CD14-positive monocyte (primary cell): ENCODE results near the gene HCK. TPM values are rescaled to one million over a fixed set of nuclear protein-coding genes. Genes with fewer than 3 reads are reported as not detected.

Experiments
- DNase-seq, 3 donors: peaks; one replicate each; pipeline ENCODE4 v3.0.0-alpha.2; 2011 to 2022
- H2AFZ ChIP-seq: 2 replicates; pipeline ENCODE4 v1.6.0; 2012; ENCODE audit warnings: mild to moderate bottlenecking, low read depth, low read length, inconsistent platforms; ENCODE audit not compliant: insufficient read depth, poor library complexity, severe bottlenecking
- H3K27ac ChIP-seq, 2 donors: 1 replicate in 1 of 2; 2 replicates in 1 of 2; pipeline ENCODE4 v1.5.1; 2012 to 2013; ENCODE audit warnings: low read length in 2 of 2, control low read depth in 1 of 2, inconsistent platforms in 1 of 2, low read depth in 1 of 2, mild to moderate bottlenecking in 1 of 2
- H3K27me3 ChIP-seq, 2 donors: one replicate each; pipeline versions ENCODE4 v1.6.0 to v1.6.1; 2011 to 2013; ENCODE audit warnings: low read length in 2 of 2; ENCODE audit not compliant: control insufficient read depth in 2 of 2, insufficient read depth in 2 of 2
- H3K36me3 ChIP-seq, 2 donors: replicated peaks in 1 of 2; 1 replicate in 1 of 2; 2 replicates in 1 of 2; pipeline versions ENCODE4 v1.5.1 to v1.6.1; 2012 to 2013; ENCODE audit warnings: low read length in 2 of 2, control low read depth in 1 of 2, inconsistent platforms in 1 of 2, mild to moderate bottlenecking in 1 of 2; ENCODE audit not compliant: insufficient read depth in 2 of 2, control insufficient read depth in 1 of 2
- H3K4me1 ChIP-seq, 2 donors: 1 replicate in 1 of 2; 2 replicates in 1 of 2; pipeline versions ENCODE4 v1.5.1 to v1.6.1; 2012 to 2013; ENCODE audit warnings: low read length in 2 of 2, control low read depth in 1 of 2, inconsistent platforms in 1 of 2, mild to moderate bottlenecking in 1 of 2, moderate library complexity in 1 of 2; ENCODE audit not compliant: insufficient read depth in 2 of 2, control insufficient read depth in 1 of 2
- H3K4me2 ChIP-seq: replicated peaks from 2 replicates; pipeline ENCODE3; 2012; ENCODE audit warnings: low read length, moderate library complexity, mild to moderate bottlenecking; ENCODE audit not compliant: poor library complexity, severe bottlenecking; ENCODE audit errors: extremely low read depth
- H3K4me3 ChIP-seq, 3 experiments: fragments of 200-600 bp in 1 of 3; sonication (generic) in 1 of 3; replicated peaks in 1 of 3; 1 replicate in 2 of 3; 2 replicates in 1 of 3; pipeline ENCODE4 v1.5.1; 2011 to 2013; ENCODE audit warnings: low read length in 3 of 3, mild to moderate bottlenecking in 3 of 3, control low read depth in 2 of 3, low read depth in 2 of 3, inconsistent platforms in 1 of 3, moderate library complexity in 1 of 3
- H3K79me2 ChIP-seq: 2 replicates; pipeline ENCODE4 v1.6.0; 2012; ENCODE audit warnings: mild to moderate bottlenecking, control low read depth, inconsistent platforms, low read length, moderate library complexity; ENCODE audit not compliant: insufficient read depth
- H3K9ac ChIP-seq: 2 replicates; pipeline ENCODE4 v1.6.0; 2017; ENCODE audit warnings: low read length, mild to moderate bottlenecking; ENCODE audit not compliant: insufficient read depth, poor library complexity, severe bottlenecking
- H3K9me3 ChIP-seq, 2 donors: replicated peaks in 1 of 2; 1 replicate in 1 of 2; 2 replicates in 1 of 2; pipeline versions ENCODE4 v1.5.1 to v1.6.1; 2012 to 2013; ENCODE audit warnings: low read length in 2 of 2, control low read depth in 1 of 2; ENCODE audit not compliant: control insufficient read depth in 1 of 2, insufficient read depth in 1 of 2
- H4K20me1 ChIP-seq: 2 replicates; pipeline ENCODE4 v1.6.0; 2012; ENCODE audit warnings: mild to moderate bottlenecking, low read length, control low read depth, moderate library complexity; ENCODE audit not compliant: insufficient read depth
- H3K27ac Mint-ChIP-seq, 7 donors: one replicate each; pipeline ENCODE4 v1.8.0; 2020; ENCODE audit warnings: mild to moderate bottlenecking in 7 of 7, mixed read lengths in 7 of 7, moderate library complexity in 6 of 7, inconsistent platforms in 2 of 7
- H3K27me3 Mint-ChIP-seq, 3 donors: one replicate each; pipeline ENCODE4 v1.8.0; 2021 to 2022; ENCODE audit warnings: low read depth in 3 of 3, mild to moderate bottlenecking in 3 of 3, mixed read lengths in 3 of 3, moderate library complexity in 3 of 3, inconsistent platforms in 1 of 3
- H3K36me3 Mint-ChIP-seq, 2 donors: one replicate each; pipeline ENCODE4 v1.8.0; 2020; ENCODE audit warnings: mixed read lengths in 2 of 2, inconsistent platforms in 1 of 2, mild to moderate bottlenecking in 1 of 2
- H3K4me1 Mint-ChIP-seq: one replicate; pipeline ENCODE4 v1.8.0; 2020; ENCODE audit warnings: mild to moderate bottlenecking, mixed read lengths
- H3K4me3 Mint-ChIP-seq, 2 donors: one replicate each; pipeline ENCODE4 v1.8.0; 2020; ENCODE audit warnings: mild to moderate bottlenecking in 2 of 2, mixed read lengths in 2 of 2, moderate library complexity in 1 of 2
- H3K9me3 Mint-ChIP-seq, 7 donors: one replicate each; pipeline ENCODE4 v1.8.0; 2020 to 2022; ENCODE audit warnings: mixed read lengths in 7 of 7, mild to moderate bottlenecking in 6 of 7, moderate library complexity in 6 of 7, inconsistent platforms in 2 of 7
- WGBS: methylation state at CpG from one replicate; pipeline ENCODE4 v1.1.5; 2013; ENCODE audit warnings: missing lambda C conversion rate; ENCODE audit not compliant: insufficient coverage; 5-methylcytosine and 5-hydroxymethylcytosine counted together
- intact Hi-C, 2 donors: fragments of 100-400 bp; cut with micrococcal nuclease; formaldehyde crosslinking; loops; one replicate each; pipeline versions ENCODE4 v1.15.0 to v1.15.1; 2023
- polyA plus RNA-seq, 3 donors: library from polyadenylated mRNA; depleted of rRNA in 1 of 3; unstranded in 2 of 3; stranded (reverse) in 1 of 3; fragments of 300-500 nt in 2 of 3; fragments of >200 nt in 1 of 3; fragmentation: Illumina TruSeq in 2 of 3; gene quantifications; 1 replicate in 2 of 3; 2 replicates in 1 of 3; pipeline ENCODE4 v1.2.3, GENCODE V29; 2012 to 2021
- small RNA-seq: library from RNA; depleted of rRNA; stranded (forward); fragments of <200 nt; gene quantifications from one replicate; pipeline ENCODE3, GENCODE V24; 2012; ENCODE audit warnings: low read depth; ENCODE audit not compliant: insufficient read length
- TF ChIP-seq, protein P1 (sequence below): fragments of 200-600 bp; IDR thresholded peaks from one replicate; pipeline ENCODE4 v1.8.0; 2022; ENCODE audit warnings: antibody characterized with exemption, mild to moderate bottlenecking

Gene HCK
- polyA plus RNA-seq, 3 donors = 430 to 688 (median 526) TPM

DNA sequence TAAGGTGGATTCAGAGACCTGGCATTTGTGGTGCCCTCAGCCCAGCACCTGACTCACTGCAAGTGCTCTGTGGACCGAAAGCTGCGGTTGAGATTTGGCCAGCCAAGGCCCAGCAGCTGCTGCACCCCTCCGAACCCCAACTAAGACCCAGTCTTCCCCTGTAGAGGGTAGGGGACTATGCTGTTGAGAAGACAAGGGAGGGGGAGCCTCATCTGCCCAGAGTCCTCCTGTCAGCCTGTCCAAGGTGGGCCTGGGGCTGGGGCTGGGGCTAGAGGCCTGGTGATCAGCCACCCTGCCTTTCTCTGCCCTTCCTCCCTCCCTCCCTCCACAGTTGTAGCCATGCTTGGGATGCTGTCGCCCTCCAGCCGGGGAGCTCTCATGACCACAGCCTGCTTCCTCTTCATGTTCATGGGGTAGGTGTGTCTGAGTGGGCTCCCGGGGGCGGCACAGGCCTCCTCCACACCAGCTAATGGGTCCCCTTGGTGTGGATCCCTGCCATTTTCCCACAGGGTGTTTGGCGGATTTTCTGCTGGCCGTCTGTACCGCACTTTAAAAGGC is 98.3 kb downstream of the HCK start:
- no peak overlapping the region for H3K4me2 ChIP-seq
- peaks cover 76 to 86% of the 10 kb centered on the region in 2 donors for H3K36me3 ChIP-seq
- Mint-ChIP-seq H3K27me3 (peaks cover 0 to 4% (median 0%) of the 10 kb centered on the region in 3 donors), H3K4me1 (peaks cover 31% of the 10 kb centered on the region), H3K27ac (peak overlapping the region in 5 of 7 donors; percentile 31 to 81 (median 71)), H3K4me3 (no peak overlapping the region), H3K36me3 (peaks cover 82 to 97% of the 10 kb centered on the region in 2 donors), H3K9me3 (peaks cover 0 to 2% (median 0%) of the 10 kb centered on the region in 7 donors)
- H3K9me3 ChIP-seq = no peaks in the 10 kb centered on the region
- TF ChIP-seq, protein P1, sequence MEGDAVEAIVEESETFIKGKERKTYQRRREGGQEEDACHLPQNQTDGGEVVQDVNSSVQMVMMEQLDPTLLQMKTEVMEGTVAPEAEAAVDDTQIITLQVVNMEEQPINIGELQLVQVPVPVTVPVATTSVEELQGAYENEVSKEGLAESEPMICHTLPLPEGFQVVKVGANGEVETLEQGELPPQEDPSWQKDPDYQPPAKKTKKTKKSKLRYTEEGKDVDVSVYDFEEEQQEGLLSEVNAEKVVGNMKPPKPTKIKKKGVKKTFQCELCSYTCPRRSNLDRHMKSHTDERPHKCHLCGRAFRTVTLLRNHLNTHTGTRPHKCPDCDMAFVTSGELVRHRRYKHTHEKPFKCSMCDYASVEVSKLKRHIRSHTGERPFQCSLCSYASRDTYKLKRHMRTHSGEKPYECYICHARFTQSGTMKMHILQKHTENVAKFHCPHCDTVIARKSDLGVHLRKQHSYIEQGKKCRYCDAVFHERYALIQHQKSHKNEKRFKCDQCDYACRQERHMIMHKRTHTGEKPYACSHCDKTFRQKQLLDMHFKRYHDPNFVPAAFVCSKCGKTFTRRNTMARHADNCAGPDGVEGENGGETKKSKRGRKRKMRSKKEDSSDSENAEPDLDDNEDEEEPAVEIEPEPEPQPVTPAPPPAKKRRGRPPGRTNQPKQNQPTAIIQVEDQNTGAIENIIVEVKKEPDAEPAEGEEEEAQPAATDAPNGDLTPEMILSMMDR = no peak
- DNase-seq = no peak
- H3K9ac ChIP-seq = no peak overlapping the region
- peaks cover 12 to 32% of the 10 kb centered on the region in 2 donors for H3K4me1 ChIP-seq
- WGBS = 100% methylated on average over 3 of the region's 10 CpGs
- H3K79me2 ChIP-seq = no peaks in the 10 kb centered on the region
- intact Hi-C loops = no loop called here
- no peak overlapping the region for H3K4me3 ChIP-seq
- no peak overlapping the region for H2AFZ ChIP-seq
- peak overlapping the region in 1 of 2 donors; percentile 24 for H3K27ac ChIP-seq
- no peaks in the 10 kb centered on the region for H3K27me3 ChIP-seq
- H4K20me1 ChIP-seq = peaks cover 2% of the 10 kb centered on the region

Small RNAs within 50 kb of the gene (small RNA-seq; reads per million reads assigned to genes)
- gene RNA5SP481 (not detected), gene RNA5SP482 (not detected)

Other genes starting within 250 kb of the HCK start
- gene MYLK2, start 232.9 kb upstream of the HCK start, polyA plus RNA-seq = not detected
- not detected for gene FOXS1, start 206.6 kb upstream of the HCK start, polyA plus RNA-seq
- gene DUSP15, start 181.7 kb upstream of the HCK start, polyA plus RNA-seq = not detected
- gene TTLL9, start 181.6 kb upstream of the HCK start, polyA plus RNA-seq = under 1 TPM in 1 of 3 donors, not detected in 2; 0.21 TPM
- gene PDRG1, start 100.2 kb upstream of the HCK start, polyA plus RNA-seq = 1 to 10 TPM; 3.5 to 4.4 (median 3.7) TPM
- gene XKR7, start 84.1 kb upstream of the HCK start, polyA plus RNA-seq = under 1 TPM in 2 of 3 donors, not detected in 1; 0.02 to 0.43 TPM
- gene CCM2L, start 41.8 kb upstream of the HCK start, polyA plus RNA-seq = not detected
- gene TM9SF4, start 57.5 kb downstream of the HCK start, polyA plus RNA-seq = 10 to 100 TPM; 49.7 to 78.5 (median 78.3) TPM
- gene PLAGL2, start 155.5 kb downstream of the HCK start, polyA plus RNA-seq = 10 to 100 TPM in 2 of 3 donors, 1 to 10 TPM in 1; 6.2 to 31.7 (median 14.7) TPM
- gene POFUT1, start 155.6 kb downstream of the HCK start, polyA plus RNA-seq = 10 to 100 TPM; 10.9 to 22.8 (median 11.8) TPM
- 1 to 10 TPM; 1.5 to 7.5 (median 3.4) TPM for gene KIF3B, start 225.4 kb downstream of the HCK start, polyA plus RNA-seq